ENCODE results near the gene LASP1NB.
"Not testable (repeated sequence)": the region's sequence is repeated elsewhere in the genome, so short reads cannot be mapped to it uniquely, and the experiment has no call there.

Gene LASP1NB

DNA sequence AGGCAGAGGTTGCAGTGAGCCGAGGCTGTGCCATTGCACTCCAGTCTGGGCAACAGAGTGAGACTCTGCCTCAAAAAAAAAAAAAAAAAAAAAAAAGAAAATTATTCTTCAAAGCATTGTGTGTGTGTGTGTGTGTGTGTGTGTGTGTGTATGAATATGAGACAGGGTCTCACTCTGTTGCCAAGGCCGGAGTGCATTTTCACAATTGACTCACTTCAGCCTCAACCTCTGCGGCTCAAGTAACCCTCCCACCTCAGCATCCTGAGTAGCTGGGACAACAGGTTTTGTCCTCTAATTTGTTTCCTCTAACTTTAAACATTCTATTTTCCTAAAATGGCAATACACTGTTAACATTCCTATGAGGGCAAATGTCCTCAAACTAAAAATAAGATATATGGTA, 34.1 kb downstream of the LASP1NB start:
- no peak for DNase-seq (ENCODE audit: low read depth, low spot score)

DNA sequence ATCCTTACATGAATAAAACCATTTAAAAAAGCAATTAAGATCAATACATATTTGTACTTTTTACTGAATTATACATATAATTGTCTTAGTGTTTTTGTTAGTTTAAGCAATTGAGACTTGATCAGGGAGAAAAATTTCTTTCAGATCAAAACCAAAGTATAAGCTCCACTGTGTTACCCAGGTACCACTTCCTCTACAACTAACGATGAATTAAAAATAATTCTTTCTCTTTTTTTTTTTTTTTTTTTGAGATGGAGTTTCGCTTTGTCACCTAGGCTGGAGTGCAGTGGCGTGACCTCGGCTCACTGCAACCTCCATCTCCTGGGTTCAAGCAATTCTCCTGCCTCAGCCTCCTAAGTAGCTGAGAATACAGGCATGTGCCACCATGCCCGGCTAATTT, 35.0 kb downstream of the LASP1NB start:
- no peak for DNase-seq (ENCODE audit: low read depth, low spot score)

DNA sequence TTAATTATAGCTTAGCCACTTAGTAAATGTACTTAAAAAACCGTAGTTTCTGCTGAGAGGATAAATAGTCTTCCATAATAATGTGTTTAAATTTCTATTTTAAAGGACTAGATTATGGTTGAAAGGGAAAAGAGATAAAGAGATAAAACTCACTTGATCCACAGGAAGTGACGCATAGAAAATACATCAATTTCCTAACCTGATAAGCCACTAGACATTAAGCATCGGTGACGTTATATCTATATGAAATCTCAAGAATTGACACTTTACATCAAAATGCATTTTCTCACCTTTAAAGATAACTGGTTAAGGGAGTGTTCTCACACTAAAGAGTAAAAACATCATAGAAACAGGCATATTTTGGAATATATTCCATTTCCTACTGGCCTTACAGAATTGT, 36.0 kb downstream of the LASP1NB start:
- no peak for DNase-seq (ENCODE audit: low read depth, low spot score)

DNA sequence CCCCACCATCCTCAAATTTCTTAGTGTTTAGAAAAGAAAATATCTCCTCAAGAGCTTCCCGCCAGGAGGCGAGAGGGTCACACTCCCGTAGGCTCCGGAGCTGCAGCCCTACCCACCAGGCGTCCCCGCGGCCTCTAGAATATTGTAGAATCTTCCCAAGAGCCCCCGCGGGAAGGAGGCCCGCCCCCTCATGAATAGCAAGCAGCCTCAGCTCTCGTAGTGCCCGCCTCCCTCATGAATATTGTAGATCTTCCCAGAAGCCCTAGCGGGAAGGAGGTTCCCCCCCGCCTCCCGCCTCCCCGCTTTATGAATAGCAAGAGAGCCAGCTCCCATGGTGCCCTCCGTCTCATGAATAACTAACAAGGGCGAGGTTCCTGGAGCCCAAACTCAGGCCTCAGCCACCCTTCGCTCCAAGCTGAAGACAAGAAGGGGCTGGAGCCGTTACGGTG, 41.9 kb downstream of the LASP1NB start, which contains the start of gene FBXO47:
Gene FBXO47, minus strand, starts transcription at position 114 of the 449 bp plus-strand sequence. CDS start 4,378 bp downstream, outside the sequence.
- DNase-seq (ENCODE audit: low read depth, low spot score): peak; percentile 67

DNA sequence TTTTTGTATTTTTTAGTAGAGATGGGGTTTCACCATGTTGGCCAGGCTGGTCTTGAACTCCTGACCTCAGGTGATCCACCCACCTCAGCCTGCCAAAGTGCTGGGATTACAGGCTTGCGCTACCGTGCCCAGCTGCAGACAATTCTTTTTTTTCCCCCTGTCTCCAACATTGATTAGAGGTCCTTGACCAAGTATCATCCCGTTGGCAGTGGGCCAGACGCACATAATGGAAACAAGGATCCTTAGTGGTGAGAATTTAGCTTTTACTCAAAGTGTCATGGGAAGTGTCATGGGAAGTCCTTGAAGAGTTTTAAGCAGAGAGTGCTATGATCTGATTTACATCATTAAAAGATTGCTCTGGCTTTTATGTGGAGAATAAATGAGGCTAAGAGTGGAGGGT, 43.9 kb downstream of the LASP1NB start:
- no peak for DNase-seq (ENCODE audit: low read depth, low spot score)

DNA sequence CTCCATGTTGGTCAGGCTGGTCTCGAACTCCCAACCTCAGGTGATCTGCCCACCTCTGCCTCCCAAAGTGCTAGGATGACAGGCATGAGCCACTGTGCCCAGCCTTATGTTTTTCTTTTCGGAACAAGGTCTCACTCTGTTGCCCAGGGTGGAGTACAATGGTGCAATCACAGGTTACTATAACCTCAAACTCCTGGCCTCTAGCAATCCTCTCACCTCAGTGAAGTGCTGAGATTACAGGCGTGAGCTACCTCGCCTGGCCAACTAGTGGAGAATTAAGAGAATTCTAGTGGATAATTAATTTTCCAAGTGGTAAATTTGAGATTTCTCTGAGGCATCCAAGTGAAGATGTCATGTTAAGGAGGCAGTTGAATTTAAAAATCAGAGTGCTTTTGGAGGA, 44.7 kb downstream of the LASP1NB start:
- no peak for DNase-seq (ENCODE audit: low read depth, low spot score)

DNA sequence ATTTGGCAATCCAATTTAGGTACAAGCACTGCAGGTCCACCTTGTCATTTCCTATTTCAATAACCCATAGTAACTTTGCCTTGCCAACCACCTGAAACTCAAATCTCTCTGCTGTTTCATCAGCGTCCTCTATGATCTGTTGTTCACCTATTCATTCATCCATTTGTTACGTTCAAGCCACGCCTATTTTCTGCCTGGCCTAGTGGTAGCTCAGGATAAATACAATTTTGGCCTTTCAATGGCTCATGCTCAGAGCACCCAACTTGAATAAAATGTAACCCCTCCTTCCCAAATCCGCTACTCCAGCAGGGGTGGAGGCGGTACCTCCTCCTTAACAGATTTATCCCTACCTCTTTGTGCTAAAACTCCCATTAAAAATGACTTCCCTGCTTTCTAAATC, 45.4 kb downstream of the LASP1NB start:
- DNase-seq (ENCODE audit: low read depth, low spot score): no peak

DNA sequence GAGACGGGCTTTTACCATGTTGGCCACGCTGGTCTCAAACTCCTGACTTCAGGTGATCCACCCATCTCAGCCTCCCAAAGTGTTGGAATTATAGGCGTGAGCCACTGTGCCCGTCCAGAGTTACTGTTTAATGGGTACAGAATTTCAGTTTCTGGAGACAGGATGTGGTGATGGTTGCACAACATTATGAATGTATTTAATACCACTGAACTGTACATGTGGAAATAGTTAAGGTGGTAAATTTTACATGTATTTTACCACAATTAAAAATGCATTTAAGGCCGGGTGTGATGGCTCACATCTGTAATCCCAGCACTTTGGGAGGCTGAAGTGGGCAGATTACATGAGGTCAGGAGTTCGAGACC, 50.8 kb downstream of the LASP1NB start:
- not testable (repeated sequence) for DNase-seq (ENCODE audit: low read depth, low spot score)

DNA sequence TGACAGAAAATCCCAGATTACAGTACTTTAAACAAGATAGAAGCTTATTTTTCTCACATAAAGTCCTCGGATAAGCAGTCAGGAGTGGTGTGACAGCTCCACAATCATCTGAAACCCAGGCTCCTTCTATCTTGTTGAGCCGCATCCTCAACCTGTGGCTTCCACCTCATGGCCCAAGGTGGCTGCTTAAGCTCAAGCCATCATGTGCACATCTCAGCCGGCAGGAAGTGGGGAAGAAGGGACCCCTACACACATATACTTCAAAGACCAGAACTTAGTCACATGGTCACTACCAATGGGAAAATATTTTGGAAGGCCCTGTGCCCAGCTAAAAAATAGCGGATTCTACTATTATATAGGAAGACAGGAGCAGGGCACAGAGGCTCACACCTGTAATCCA, 52.8 kb downstream of the LASP1NB start:
- no peak for DNase-seq (ENCODE audit: low read depth, low spot score)
